ENCODE measurements around the gene NDUFB5. TPM values are rescaled to one million over a fixed set of nuclear protein-coding genes. Genes with fewer than 3 reads are reported as not detected.

NDUFB5 gene
- 100 to 1,000 TPM; 224 to 284 (median 270) TPM for total RNA-seq
- polyA plus RNA-seq: 262 TPM
- long read RNA-seq, donor 1, full-length matches to known transcripts: 86 of 91 reads
- long read RNA-seq, donor 1, partial matches to known transcripts: 0 of 91 reads
- long read RNA-seq, donor 1, other reads (novel, unspliced or antisense): 5 of 91 reads
- long read RNA-seq, donor 2, full-length matches to known transcripts: 52 of 55 reads
- long read RNA-seq, donor 2, partial matches to known transcripts: 3 of 55 reads
- long read RNA-seq, donor 2, other reads (novel, unspliced or antisense): 0 of 55 reads
- long read RNA-seq, donor 3, full-length matches to known transcripts: 96 of 101 reads
- long read RNA-seq, donor 3, partial matches to known transcripts: 0 of 101 reads
- long read RNA-seq, donor 3, other reads (novel, unspliced or antisense): 5 of 101 reads
- long read RNA-seq, donor 4, full-length matches to known transcripts: 44 of 45 reads
- long read RNA-seq, donor 4, partial matches to known transcripts: 0 of 45 reads
- long read RNA-seq, donor 4, other reads (novel, unspliced or antisense): 1 of 45 reads

DNA sequence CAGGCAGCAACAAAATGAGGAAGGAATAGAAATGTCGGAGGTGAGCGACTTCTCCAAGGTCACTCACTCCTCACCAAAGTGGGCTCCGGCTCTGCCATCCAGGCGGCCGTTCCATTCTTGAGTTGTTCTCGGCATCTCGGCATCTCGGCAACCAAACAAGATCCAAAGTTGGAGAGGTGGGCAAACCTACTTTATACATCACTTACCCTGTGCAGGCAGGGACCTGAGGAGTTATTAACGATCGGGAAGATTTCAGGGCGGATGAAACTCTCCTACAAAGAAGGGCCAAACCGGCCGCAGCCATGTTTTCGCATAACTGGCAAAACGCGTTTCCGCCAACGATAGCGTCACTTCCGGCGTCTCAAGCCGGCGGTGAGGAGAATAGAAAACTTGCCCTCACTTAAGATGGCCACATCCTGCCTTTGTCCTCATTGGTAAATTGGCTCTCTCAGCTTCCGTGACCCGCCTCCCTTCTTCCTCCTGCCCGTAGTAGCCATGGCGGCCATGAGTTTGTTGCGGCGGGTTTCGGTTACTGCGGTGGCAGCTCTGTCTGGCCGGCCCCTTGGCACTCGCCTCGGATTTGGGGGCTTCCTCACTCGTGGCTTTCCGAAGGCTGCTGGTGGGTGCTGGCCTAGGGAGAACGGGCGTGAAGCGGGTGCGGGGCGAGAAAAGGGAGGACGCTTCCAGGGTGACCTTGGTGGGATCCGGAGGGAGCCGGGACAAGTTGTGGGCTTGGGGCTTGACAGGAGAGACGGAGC, at the start of gene NDUFB5, which contains the start of gene MRPL47:
Gene NDUFB5 (plus strand): TSS at position 474 of the 758 bp plus-strand sequence. CDS start 22 bp downstream, at position 496.
Gene MRPL47 (minus strand): TSS at position 318 of the 758 bp plus-strand sequence. CDS start 14 bp downstream, at position 304.
- peak; percentile 100 for ATAC-seq
- Histone ChIP-seq H3K4me3 (ENCODE audit: low read length) (peak within 1 kb of the TSS; percentile 99), H3K4me1 (ENCODE audit: control insufficient read depth, insufficient read depth, low read length) (no peaks in the 10 kb centered on the region), H3K27me3 (ENCODE audit: control insufficient read depth, insufficient read depth) (no peaks in the 10 kb centered on the region), H3K27ac (ENCODE audit: low read length) (peak within 1 kb of the TSS; percentile 99), H3K9me3 (ENCODE audit: control insufficient read depth, low read length) (no peaks in the 10 kb centered on the region)
- DNase-seq: peak; percentile 94 to 98 (median 97)
- intact Hi-C loops (cut with DNase I): no loop called here
- WGBS: under 1% methylated on average over 45 of the region's 45 CpGs

DNA sequence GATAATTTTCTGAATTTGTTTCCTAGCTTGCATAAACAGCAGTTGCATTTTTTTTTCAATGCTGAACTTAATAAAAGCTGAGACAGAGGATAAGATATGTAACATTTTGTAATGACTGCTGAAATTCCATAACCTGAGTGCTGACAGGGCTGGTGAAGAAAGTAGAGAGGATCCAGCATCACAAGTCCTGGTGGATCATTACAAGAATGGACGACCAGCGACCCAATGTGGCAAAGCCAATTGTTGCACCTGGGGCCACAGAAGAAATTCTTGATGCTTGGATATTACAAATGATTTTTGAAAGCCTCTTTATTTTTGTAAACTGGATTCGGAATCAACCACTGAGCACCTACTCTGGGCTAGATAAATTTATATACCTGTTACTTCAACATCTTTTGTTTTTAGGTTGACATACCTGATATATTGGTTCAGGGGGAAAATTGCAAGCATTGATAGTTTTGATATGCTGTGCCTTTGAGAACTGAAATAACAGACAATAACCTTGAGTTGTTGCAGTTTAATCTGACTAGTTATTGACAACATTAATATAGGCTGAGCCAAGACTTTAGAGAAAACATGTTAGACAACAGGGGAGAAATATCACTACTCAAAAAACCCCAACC, 45.7 kb upstream of the NDUFB5 start:
- H3K4me3 ChIP-seq (ENCODE audit: low read length): no peak overlapping the region
- no peaks in the 10 kb centered on the region for H3K27me3 ChIP-seq (ENCODE audit: control insufficient read depth, insufficient read depth)
- ATAC-seq (no peak), DNase-seq (peak; percentile 55 to 81 (median 80))
- no peak overlapping the region for H3K27ac ChIP-seq (ENCODE audit: low read length)
- 2% methylated on average over 3 of the region's 3 CpGs for WGBS
- intact Hi-C loops (cut with DNase I): loop anchor here (5.0 to 10.0 kb wide), 4 partner anchors 114 to 237 kb away; partner anchors contain the start of gene ZNF639 (in 1 of the 4)
- H3K4me1 ChIP-seq (ENCODE audit: control insufficient read depth, insufficient read depth, low read length): no peaks in the 10 kb centered on the region
- H3K9me3 ChIP-seq (ENCODE audit: control insufficient read depth, low read length): no peaks in the 10 kb centered on the region

DNA sequence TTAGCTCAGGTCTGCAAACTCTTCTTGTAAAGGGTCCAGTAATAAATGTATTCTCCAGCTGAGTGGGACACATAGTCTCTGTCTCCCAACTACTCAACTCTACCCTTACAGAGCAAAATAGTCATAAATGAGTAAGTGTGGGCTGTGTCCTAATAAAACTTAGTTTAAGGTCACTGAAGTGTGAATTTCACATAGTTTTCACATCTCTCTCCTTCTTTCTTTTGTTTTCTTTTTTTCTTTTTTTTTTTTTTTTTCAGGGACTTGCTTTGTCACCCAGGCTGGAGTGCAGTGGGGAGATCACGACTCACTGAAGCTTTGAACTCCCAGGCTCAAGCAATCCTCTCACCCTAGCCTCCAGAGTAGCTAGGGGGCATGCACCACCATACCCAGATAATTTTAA, 43.8 kb upstream of the NDUFB5 start:
- DNase-seq (no peak), ATAC-seq (no peak)
- Histone ChIP-seq H3K4me1 (ENCODE audit: control insufficient read depth, insufficient read depth, low read length) (no peaks in the 10 kb centered on the region), H3K27ac (ENCODE audit: low read length) (no peak overlapping the region), H3K27me3 (ENCODE audit: control insufficient read depth, insufficient read depth) (no peaks in the 10 kb centered on the region), H3K9me3 (ENCODE audit: control insufficient read depth, low read length) (no peaks in the 10 kb centered on the region), H3K4me3 (ENCODE audit: low read length) (no peak overlapping the region)
- whole genome bisulfite sequencing: 100% methylated on average over 1 of the region's 1 CpG
- intact Hi-C loops (cut with DNase I): loop anchor here in 2 of 4 donors (10.0 kb wide), 2 partner anchors 216 to 236 kb away; partner anchors contain the start of genes MFN1 (in 1 of the 2) and ZNF639 (in 1 of the 2)

DNA sequence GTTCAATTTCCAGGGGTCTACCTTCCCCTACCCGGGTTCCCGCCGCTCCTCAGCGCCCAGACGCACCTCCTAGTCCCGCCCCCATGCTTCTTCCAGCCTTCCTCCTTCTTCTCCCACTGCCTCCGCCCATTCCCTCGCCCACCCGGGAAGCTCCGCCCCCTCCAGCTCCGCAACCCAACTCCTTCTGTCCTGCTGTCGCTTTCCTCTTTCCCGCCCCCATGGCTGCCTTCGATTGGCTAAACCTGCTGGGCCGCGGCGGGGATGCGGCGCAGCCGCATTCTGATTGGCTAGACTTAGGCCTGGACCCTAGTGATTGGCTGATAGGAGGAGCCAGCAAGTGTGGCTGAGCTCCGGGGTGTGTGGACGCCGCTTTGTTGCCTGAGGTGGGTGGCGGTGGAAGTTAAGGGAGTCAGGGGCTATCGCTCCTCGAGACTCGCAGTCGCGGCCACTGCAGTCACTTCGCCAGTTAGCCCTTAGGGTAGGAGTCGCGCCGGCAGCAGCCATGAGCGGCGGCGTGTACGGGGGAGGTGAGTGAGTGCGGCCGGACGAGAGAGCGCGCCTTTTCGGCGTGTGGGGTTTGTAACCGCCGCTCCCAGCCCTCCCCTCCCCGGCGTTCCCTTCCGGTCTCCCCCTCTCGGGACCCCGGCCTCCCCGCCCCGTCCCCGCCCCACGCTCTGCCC, 41.9 kb upstream of the NDUFB5 start, which contains the start of gene ACTL6A:
Gene ACTL6A (plus strand): TSS at position 336 of the 680 bp plus-strand sequence. CDS start 167 bp downstream, at position 503.
- H3K4me1 ChIP-seq (ENCODE audit: control insufficient read depth, insufficient read depth, low read length): no peaks in the 10 kb centered on the region
- H3K27ac ChIP-seq (ENCODE audit: low read length): peak within 1 kb of the TSS; percentile 77
- H3K27me3 ChIP-seq (ENCODE audit: control insufficient read depth, insufficient read depth): no peaks in the 10 kb centered on the region
- DNase-seq (peak; percentile 100), ATAC-seq (peak; percentile 99)
- under 1% methylated on average over 55 of the region's 55 CpGs for WGBS
- intact Hi-C loops (cut with DNase I): loop anchor here in 2 of 4 donors (10.0 kb wide), 2 partner anchors 218 to 238 kb away; partner anchors contain the start of genes MFN1 (in 1 of the 2) and ZNF639 (in 1 of the 2)
- no peaks in the 10 kb centered on the region for H3K9me3 ChIP-seq (ENCODE audit: control insufficient read depth, low read length)
- peak within 1 kb of the TSS; percentile 85 for H3K4me3 ChIP-seq (ENCODE audit: low read length)

DNA sequence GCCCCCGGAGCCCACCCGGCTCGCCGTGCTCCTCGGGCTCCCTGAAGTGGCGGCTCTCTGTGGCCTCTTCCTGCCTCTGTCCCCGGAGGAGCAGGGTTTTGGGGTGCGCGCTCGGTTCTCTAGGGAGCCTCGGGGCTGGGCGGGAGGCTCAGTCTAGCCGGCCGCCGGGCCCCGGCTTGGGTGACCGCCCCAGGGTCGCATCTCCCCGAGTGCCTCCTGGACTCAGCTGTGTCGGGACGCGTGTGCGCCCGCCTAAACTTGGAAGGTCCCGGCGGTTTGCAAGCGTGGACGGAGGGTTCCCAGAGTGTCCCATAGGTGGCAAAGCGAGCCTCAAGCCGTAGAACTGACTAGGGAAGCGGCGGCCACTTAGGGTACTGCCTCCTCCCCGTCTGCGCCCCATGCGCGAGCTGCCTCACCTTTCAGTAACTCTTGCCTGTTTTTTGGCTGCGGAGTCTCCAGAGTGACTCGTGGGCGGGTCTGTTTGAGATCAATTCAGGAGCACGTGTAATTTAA, 41.3 kb upstream of the NDUFB5 start:
- no peaks in the 10 kb centered on the region for H3K27me3 ChIP-seq (ENCODE audit: control insufficient read depth, insufficient read depth)
- peak overlapping the region; percentile 59 for H3K27ac ChIP-seq (ENCODE audit: low read length)
- H3K4me3 ChIP-seq (ENCODE audit: low read length): peak overlapping the region; percentile 85
- intact Hi-C loops (cut with DNase I): loop anchor here in 2 of 4 donors (10.0 kb wide), 2 partner anchors 219 to 239 kb away; partner anchors contain the start of genes MFN1 (in 1 of the 2) and ZNF639 (in 1 of the 2)
- no peaks in the 10 kb centered on the region for H3K4me1 ChIP-seq (ENCODE audit: control insufficient read depth, insufficient read depth, low read length)
- WGBS: under 1% methylated on average over 40 of the region's 40 CpGs
- no peaks in the 10 kb centered on the region for H3K9me3 ChIP-seq (ENCODE audit: control insufficient read depth, low read length)
- DNase-seq (peak; percentile 71 to 80 (median 74)), ATAC-seq (peak; percentile 73 to 80)

DNA sequence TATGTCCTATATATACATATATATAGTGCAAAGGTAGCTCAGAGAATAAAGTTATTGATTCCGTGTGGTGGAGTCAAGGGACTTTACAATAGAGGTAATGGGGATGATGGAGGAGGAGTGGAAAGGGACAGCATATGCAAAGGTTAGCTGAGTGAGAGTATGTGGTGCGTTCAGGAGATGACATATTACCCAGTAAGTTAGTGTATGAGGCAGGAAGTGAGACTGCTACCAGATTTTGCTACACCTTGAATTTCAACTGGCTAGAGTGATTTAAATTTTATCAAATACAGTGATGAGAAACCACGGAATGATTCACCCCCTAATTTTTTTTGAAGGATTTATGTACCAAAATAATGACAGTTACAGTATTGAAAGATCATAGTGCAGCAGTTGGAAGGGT, 39.1 kb upstream of the NDUFB5 start:
- intact Hi-C loops (cut with DNase I): loop anchor here in 2 of 4 donors (10.0 kb wide), 2 partner anchors 221 to 241 kb away; partner anchors contain the start of genes MFN1 (in 1 of the 2) and ZNF639 (in 1 of the 2)
- Histone ChIP-seq H3K9me3 (ENCODE audit: control insufficient read depth, low read length) (no peaks in the 10 kb centered on the region), H3K4me1 (ENCODE audit: control insufficient read depth, insufficient read depth, low read length) (no peaks in the 10 kb centered on the region), H3K27me3 (ENCODE audit: control insufficient read depth, insufficient read depth) (no peaks in the 10 kb centered on the region), H3K4me3 (ENCODE audit: low read length) (no peak overlapping the region), H3K27ac (ENCODE audit: low read length) (no peak overlapping the region)
- 82% methylated on average over 3 of the region's 3 CpGs for WGBS
- DNase-seq (no peak), ATAC-seq (no peak)

DNA sequence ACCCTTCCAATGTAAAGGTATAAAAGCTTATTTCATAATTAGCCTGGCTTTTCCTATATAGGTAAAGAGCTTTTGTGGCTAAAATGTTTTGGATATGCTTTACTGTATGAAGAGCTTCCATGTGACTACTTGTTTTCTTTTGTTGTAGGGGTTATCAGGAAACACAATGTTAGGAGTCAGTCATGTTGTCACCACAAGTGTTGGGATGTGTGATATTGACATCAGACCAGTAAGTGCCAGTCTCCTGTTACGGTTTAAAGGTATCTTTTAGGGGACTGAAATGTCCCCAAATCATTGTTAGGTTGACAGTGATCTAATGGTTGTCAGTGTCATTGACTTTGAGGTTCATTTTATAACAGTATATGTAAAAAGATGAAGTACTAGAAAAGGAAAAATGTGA, 23.6 kb upstream of the NDUFB5 start:
- WGBS: 80% methylated on average over 1 of the region's 1 CpG
- H3K4me3 ChIP-seq (ENCODE audit: low read length): no peak overlapping the region
- intact Hi-C loops (cut with DNase I): loop anchor here in 1 of 4 donors (10.0 kb wide), 1 partner anchor 216 kb away; no protein-coding TSS in a partner anchor
- DNase-seq: no peak
- no peak overlapping the region for H3K27ac ChIP-seq (ENCODE audit: low read length)
- H3K27me3 ChIP-seq (ENCODE audit: control insufficient read depth, insufficient read depth): no peaks in the 10 kb centered on the region
- ATAC-seq: no peak
- no peaks in the 10 kb centered on the region for H3K9me3 ChIP-seq (ENCODE audit: control insufficient read depth, low read length)
- no peaks in the 10 kb centered on the region for H3K4me1 ChIP-seq (ENCODE audit: control insufficient read depth, insufficient read depth, low read length)

DNA sequence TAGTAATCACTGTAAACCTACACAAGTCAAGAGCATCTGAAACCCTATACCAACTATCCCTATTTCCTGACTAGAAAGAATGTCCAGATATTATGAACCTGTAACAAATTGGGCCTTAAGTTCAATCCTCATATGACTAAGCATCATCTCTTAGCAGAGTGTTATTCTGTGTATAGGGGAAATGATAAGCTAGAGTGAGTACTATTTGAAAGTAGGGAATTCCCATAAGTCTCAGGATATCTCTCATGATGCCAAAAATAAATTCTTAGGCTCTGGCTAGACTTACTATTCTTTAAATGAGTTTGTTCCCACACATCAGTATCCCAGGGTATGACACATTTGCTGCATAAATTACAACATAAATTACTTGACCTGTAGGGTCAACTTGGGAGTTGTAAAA, 15.5 kb upstream of the NDUFB5 start:
- H3K27ac ChIP-seq (ENCODE audit: low read length): no peak overlapping the region
- intact Hi-C loops (cut with DNase I): loop anchor here in 1 of 4 donors (10.0 kb wide), 1 partner anchor 224 kb away; no protein-coding TSS in a partner anchor
- ATAC-seq (no peak), DNase-seq (no peak)
- no peaks in the 10 kb centered on the region for H3K9me3 ChIP-seq (ENCODE audit: control insufficient read depth, low read length)
- H3K4me1 ChIP-seq (ENCODE audit: control insufficient read depth, insufficient read depth, low read length): no peaks in the 10 kb centered on the region
- no peak overlapping the region for H3K4me3 ChIP-seq (ENCODE audit: low read length)
- H3K27me3 ChIP-seq (ENCODE audit: control insufficient read depth, insufficient read depth): no peaks in the 10 kb centered on the region

DNA sequence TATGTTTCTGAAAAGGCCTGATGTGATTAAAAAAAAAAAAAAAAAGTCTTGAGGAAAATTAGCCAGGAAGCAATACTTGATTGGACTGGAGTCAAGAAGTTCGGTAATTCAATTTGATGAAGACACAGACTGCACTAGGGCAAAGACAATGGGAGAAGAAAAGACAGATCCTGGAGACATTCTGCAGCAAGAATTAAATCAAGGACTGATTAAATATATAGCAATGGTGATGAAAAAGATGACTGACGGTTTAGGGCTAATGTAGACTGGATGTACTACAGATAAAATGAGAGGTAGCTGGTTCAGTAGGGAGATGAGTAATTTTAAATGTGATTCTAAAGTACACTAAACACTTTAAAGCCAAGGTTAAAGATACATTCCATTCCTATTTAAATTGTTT, 13.9 kb upstream of the NDUFB5 start:
- Histone ChIP-seq H3K4me3 (ENCODE audit: low read length) (no peak overlapping the region), H3K27me3 (ENCODE audit: control insufficient read depth, insufficient read depth) (no peaks in the 10 kb centered on the region), H3K9me3 (ENCODE audit: control insufficient read depth, low read length) (no peaks in the 10 kb centered on the region), H3K27ac (ENCODE audit: low read length) (no peak overlapping the region), H3K4me1 (ENCODE audit: control insufficient read depth, insufficient read depth, low read length) (no peaks in the 10 kb centered on the region)
- intact Hi-C loops (cut with DNase I): no loop called here
- DNase-seq (no peak), ATAC-seq (no peak)
- WGBS: 53% methylated on average over 2 of the region's 2 CpGs
